IPS-18c (cell line): ENCODE measurements around the gene RGS13.

Experiments used
- H3K4me3 ChIP-seq: 2 replicates; pipeline ENCODE4 v1.7.0; 2013; ENCODE audit warnings: low read depth, mild to moderate bottlenecking, low read length, moderate library complexity; ENCODE audit not compliant: insufficient read depth
- H3K9me3 ChIP-seq: one replicate; pipeline ENCODE4 v1.6.1; 2013; ENCODE audit warnings: mild to moderate bottlenecking, low read length, moderate library complexity; ENCODE audit not compliant: control insufficient read depth, insufficient read depth

RGS13 gene

GRCh38 chr1:192635939-192636338 lies at the start of gene RGS13:
TSS of gene RGS13 (plus strand) at chr1:192636147. CDS start at chr1:192644335, 8,188 bp downstream.
- H3K9me3 ChIP-seq, result no peaks in the 10 kb centered on the region

GRCh38 chr1:192587386-192588266 lies 48.3 kb upstream of the RGS13 start:
- Histone ChIP-seq H3K4me3 (no peak overlapping the region), H3K9me3 (no peaks in the 10 kb centered on the region)

More at GRCh38 chr1:192635939-192636338, at the start of gene RGS13:
- no peak within 1 kb of the TSS for H3K4me3 ChIP-seq

GRCh38 chr1:192588546-192588945 lies 47.4 kb upstream of the RGS13 start:
- no peaks in the 10 kb centered on the region for H3K9me3 ChIP-seq
- H3K4me3 ChIP-seq, result no peak overlapping the region

GRCh38 chr1:192589813-192590212 lies 46.1 kb upstream of the RGS13 start:
- no peaks in the 10 kb centered on the region for H3K9me3 ChIP-seq

GRCh38 chr1:192592517-192592916 lies 43.4 kb upstream of the RGS13 start:
- Histone ChIP-seq H3K9me3 (no peaks in the 10 kb centered on the region), H3K4me3 (no peak overlapping the region)

More at GRCh38 chr1:192589813-192590212, 46.1 kb upstream of the RGS13 start:
- H3K4me3 ChIP-seq, result no peak overlapping the region

GRCh38 chr1:192592981-192593708 lies 42.8 kb upstream of the RGS13 start:
- Histone ChIP-seq H3K9me3 (no peaks in the 10 kb centered on the region), H3K4me3 (no peak overlapping the region)

- Histone ChIP-seq H3K4me3 (no peak overlapping the region), H3K9me3 (no peaks in the 10 kb centered on the region)
Observed at GRCh38 chr1:192595299-192595698, 40.6 kb upstream of the RGS13 start.

GRCh38 chr1:192598589-192598988 lies 37.4 kb upstream of the RGS13 start:
- no peaks in the 10 kb centered on the region for H3K9me3 ChIP-seq
- no peak overlapping the region for H3K4me3 ChIP-seq

GRCh38 chr1:192600275-192600674 lies 35.7 kb upstream of the RGS13 start:
- no peaks in the 10 kb centered on the region for H3K9me3 ChIP-seq
- H3K4me3 ChIP-seq, result no peak overlapping the region

- no peak overlapping the region for H3K4me3 ChIP-seq
- H3K9me3 ChIP-seq, result no peaks in the 10 kb centered on the region
Observed at GRCh38 chr1:192601143-192601542, 34.8 kb upstream of the RGS13 start.

- Histone ChIP-seq H3K4me3 (no peak overlapping the region), H3K9me3 (no peaks in the 10 kb centered on the region)
Observed at GRCh38 chr1:192601567-192601966, 34.4 kb upstream of the RGS13 start.

- Histone ChIP-seq H3K4me3 (no peak overlapping the region), H3K9me3 (no peaks in the 10 kb centered on the region)
Observed at GRCh38 chr1:192602757-192603156, 33.2 kb upstream of the RGS13 start.

- no peaks in the 10 kb centered on the region for H3K9me3 ChIP-seq
- no peak overlapping the region for H3K4me3 ChIP-seq
Observed at GRCh38 chr1:192603218-192603787, 32.6 kb upstream of the RGS13 start.

GRCh38 chr1:192604979-192605620 lies 30.8 kb upstream of the RGS13 start:
- Histone ChIP-seq H3K9me3 (no peaks in the 10 kb centered on the region), H3K4me3 (no peak overlapping the region)

- no peak overlapping the region for H3K4me3 ChIP-seq
- no peaks in the 10 kb centered on the region for H3K9me3 ChIP-seq
Observed at GRCh38 chr1:192608671-192609070, 27.3 kb upstream of the RGS13 start.

GRCh38 chr1:192609110-192610079 lies 26.6 kb upstream of the RGS13 start:
- Histone ChIP-seq H3K9me3 (no peaks in the 10 kb centered on the region), H3K4me3 (no peak overlapping the region)
